ENCODE data around the gene PALM. TPM values are rescaled to one million over a fixed set of nuclear protein-coding genes. Genes with fewer than 3 reads are reported as not detected.
A peak's percentile ranks its signal among the peaks of the same experiment; 100 is the strongest.

Gene PALM
- total RNA-seq, 1 experiment from 2014 or later, result 49.6 TPM

DNA sequence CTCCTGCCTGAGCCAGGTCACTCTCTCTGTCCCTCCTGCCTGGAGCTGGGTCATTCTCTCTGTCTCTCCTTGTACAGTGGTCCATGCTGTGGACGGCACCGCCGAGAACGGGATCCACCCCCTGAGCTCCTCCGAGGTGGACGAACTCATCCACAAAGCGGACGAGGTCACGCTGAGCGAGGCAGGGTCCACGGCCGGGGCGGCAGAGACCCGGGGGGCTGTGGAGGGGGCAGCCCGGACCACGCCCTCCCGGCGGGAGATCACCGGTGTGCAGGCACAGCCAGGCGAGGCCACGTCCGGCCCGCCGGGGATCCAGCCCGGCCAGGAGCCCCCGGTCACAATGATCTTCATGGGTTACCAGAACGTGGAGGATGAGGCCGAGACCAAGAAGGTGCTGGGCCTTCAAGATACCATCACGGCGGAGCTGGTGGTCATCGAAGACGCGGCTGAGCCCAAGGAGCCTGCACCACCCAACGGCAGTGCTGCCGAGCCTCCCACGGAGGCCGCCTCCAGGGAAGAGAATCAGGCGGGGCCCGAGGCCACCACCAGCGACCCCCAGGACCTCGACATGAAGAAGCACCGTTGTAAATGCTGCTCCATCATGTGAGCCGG, 37.6 kb downstream of the PALM start:
- DNase-seq (ENCODE audit: low spot score), result no peak
- in situ Hi-C loops (cut with HindIII; ENCODE audit: low sequenced_read_pairs), result no loop called here

DNA sequence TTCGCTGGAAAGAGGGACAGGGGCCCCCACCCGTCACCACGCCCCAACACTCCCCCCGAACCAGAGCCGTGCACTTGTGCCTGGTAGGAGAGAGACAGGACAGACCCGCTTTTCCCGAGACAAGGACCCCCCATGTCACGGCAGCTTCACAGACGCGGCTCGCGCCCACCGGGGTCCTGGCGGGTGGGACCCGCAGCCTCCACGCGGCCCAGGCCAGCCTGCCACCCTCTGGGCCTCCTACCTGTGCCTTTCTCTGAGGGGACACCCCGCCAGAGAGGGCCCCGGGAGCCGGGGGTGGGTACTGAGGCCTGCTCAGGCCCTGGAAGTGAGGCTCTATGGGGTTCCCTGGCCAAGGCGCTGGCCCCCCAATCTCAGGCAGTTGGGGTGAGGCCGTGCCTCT, 38.2 kb downstream of the PALM start:
- no peak for DNase-seq (ENCODE audit: low spot score)
- in situ Hi-C loops (cut with HindIII; ENCODE audit: low sequenced_read_pairs), result no loop called here

DNA sequence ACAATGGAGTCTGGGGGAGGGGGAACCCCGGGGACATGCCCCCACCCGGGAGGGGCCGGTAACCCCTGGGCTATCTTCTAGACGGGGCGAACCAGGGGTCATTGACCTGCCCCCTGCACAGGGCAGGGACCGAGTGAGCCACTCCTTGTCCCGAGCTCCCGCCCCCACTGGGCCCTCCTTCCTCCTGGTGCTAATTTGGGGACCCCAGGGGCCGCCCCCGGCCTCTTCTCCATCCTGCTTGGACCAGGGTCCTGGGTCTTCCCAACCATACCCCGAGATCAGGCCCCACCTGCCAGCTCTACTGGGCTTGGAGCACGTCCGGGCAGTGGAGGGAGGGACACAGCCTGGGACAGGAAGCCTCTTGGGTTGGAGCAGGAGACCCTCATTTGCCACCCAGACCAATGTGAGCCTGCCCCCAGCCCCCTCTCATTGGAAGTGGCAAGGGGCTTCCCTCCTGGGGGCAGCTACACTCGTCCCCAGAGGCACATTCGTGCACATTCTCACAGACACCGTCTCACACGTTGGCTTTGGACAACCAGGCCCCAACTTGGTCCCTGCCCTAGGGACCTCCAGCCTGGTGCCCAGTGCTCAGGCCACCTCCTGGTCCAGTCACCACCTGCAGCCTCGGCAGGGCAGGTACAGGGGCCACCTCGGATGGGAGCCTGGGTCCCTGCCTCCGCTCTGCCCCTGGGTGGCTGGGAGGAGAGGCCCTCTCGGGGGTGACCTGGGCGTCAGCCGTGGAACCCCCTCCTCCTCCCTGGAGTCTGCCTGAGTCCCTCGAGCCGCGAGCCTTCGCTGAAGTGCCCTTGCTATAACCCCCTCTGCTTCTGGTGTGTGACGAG, 38.9 kb downstream of the PALM start:
- DNase-seq (ENCODE audit: low spot score), result no peak
- in situ Hi-C loops (cut with HindIII; ENCODE audit: low sequenced_read_pairs), result no loop called here

DNA sequence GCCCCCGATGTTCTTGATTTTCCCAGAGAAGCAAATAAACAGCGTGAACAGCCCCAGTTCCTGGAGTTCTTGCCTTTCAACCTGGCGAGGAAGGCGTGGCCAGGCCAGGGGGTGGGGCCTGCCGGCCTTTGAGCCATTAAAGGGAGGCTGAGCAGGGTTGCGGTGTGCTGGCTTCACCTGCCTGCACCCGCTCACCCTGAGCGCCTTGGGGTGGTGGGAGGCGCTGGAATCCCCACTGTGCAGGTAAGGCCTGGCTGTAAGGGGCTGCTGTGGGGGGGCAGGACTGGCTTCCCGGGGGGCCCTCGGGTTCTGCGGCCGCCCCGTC, 39.5 kb downstream of the PALM start:
- no peak for DNase-seq (ENCODE audit: low spot score)
- in situ Hi-C loops (cut with HindIII; ENCODE audit: low sequenced_read_pairs), result no loop called here

DNA sequence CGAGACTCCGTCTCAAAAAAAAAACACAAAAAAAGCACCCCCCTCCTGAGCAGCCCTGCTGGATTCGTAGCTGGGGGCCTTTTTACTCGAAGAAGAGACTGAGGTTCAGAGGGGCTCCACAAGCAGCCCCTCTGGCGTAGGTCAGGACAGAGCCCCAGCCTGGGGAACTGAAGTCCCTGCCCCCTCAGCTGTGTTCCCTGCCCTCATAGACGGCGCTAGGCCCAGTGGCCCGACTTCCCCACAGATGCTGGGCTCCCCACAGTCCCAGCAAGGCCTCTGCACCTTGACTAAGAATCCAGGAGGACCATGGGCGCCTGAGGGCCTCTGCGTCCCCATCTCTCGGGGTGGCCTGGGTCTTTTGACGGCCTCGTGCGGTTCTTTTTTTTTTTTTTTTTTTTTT, 41.1 kb downstream of the PALM start:
- in situ Hi-C loops (cut with HindIII; ENCODE audit: low sequenced_read_pairs), result no loop called here
- DNase-seq (ENCODE audit: low spot score), result no peak

DNA sequence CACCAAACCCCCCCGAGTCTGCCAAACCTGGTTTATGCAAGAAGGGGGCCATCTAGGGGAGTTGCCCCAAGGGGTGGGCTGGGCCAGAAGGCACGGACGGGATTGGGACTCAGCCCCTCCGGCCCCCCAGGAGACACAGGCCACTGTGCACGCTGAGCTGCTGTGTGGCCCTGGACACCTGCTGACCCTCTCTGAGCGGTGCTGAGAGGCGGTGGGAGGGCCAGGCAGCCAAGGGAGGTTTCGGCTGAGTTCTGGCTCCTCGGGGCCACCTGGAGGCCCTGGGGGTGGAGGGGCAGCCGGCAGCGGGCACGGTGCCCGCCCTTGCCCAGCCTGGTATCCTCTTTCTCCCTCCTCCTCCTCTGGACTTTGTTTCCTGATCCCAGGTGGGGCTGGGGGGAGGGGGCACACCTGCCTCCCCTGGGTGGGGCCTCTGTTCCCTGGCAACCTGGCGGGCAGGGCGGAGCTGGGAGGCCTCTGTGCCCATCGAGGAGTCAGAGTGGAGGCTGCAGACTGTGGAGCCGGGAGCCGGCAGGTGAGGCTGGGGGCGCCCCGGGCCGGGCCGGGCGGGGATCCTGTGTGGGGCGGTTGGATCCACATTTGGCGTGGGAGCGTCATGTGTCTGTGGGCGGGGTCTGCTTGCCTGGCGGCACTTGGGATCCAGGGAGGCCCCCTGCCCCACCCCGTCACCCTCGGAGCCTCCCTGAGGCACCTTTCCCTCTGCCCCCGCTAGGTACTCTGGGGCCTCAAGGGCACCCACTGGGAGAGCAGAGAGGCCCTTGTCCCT, 42.1 kb downstream of the PALM start, which contains the start of gene MISP:
Gene MISP (plus strand): TSS at position 473 of the 784 bp plus-strand sequence. CDS start 5,835 bp downstream, outside the sequence.
- in situ Hi-C loops (cut with HindIII; ENCODE audit: low sequenced_read_pairs), result no loop called here
- DNase-seq (ENCODE audit: low spot score), result no peak

DNA sequence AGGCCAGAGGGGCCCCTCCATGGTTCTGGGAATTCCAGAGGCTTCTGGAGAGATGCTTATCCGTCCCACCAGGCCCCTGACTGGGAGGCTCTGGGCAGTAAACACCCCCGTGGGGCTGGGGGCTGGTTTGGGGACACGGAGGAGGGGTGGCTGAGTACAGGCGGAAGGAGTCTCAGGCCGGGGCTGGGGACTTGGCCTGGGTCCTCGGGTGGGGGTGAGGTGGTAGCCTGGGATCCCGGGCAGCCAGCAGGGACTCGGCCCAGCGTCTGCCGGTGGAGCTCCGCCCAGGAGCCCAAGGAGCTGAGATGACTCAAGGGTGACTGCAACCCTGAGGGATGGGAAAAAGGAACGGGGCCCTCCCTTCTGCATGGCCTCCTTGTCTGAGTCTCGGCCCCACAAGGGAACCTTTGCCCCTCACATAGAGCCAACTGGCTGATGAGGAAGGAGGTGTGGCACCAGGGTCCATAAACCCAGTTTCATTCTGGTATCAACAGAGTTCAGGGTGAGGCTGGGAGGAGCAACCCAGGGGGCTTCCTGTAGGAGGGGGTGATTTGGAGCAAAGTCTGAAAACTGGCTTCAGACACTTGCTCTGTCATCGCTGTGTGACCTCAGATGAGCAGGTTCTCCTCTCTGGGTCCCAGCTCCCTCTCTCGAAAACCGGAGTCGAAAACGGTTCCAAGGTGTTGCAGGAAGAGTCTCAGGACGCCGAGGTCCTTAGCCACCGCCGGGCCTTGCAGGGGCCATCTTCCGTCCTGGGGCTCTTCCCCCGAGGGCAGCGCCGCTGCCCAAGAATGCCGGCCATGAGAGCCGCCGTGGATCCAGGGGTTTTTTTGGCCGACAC, 43.0 kb downstream of the PALM start:
- DNase-seq (ENCODE audit: low spot score), result no peak
- in situ Hi-C loops (cut with HindIII; ENCODE audit: low sequenced_read_pairs), result no loop called here

DNA sequence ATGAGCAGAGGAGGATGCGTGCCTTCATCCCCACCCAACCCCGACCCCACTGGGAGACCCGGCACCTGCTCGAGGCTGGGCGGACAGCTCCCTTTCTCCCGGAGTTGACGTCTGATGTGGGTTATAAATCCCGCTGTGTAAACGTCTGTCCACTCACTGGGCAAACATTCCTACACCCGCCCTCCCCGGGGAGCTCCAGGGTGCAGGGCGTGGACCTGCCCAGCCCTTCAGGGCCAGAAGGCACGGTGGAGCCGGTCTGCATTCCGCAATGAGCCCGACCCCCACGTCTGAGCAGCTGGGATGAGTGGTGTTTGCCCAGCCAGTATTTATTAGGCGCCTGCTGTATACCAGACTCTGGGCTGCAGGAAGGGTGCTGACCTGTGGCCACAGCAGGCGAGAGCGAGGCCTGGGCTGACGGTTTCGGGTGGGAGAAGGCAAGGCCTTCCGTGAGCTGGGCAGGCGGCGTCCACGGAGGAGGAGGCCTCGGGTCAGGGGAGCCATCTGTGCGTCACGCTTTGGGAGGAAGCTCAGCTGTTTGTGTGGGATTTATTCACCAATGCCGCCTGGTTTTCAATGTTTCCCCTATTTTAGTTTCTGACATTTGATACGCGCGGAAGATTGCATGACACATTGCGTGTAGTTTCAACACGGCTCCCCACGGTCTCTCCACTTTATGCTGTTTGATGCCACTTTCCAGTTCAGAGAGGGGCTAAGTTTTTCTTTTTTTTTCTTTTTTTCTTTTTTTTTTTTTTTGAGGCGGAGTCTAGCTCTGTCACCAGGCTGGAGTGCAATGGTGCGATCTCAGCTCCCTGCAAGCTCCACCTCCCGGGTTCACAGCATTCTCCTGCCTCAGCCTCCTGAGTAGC, 44.1 kb downstream of the PALM start:
- no peak for DNase-seq (ENCODE audit: low spot score)
- in situ Hi-C loops (cut with HindIII; ENCODE audit: low sequenced_read_pairs), result no loop called here

DNA sequence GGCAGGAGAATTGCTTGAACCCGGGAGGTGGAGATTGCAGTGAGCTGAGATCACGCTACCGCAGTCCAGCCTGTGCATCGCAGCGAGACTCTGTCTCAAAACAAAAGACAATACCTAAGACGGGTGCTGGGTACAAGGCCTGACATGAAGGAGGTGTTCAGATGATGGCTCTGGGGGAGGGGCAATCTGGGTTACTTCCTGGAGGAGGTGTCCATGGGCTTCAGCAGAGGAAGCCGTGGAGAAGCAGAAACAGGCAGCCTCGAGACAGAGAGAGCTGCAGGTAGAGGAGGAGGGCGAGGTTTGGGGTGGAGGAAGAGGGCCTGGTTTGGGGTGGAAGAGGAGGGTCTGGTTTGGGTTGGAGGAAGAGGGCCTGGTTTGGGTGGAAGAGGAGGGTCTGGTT, 45.8 kb downstream of the PALM start:
- in situ Hi-C loops (cut with HindIII; ENCODE audit: low sequenced_read_pairs), result no loop called here
- DNase-seq (ENCODE audit: low spot score), result no peak

DNA sequence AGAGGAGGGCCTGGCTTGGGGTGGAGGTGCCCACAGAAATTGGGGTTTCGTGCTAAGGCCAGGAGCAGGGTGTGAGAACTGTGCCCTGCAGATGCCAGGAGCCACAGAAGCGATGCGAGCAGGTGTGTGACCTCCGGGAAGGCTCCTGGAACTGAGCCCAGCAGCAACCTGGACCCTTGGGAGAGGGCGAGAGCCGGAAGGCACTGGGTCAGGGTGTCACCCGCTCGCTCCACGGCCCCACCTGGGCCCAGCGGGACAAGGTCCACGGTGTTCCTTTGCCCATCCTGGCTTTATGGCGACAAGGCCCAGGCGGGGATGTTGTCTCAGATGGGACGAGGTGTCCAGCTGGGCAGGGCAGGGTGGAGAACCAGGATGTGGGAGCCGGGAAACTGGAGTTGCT, 46.3 kb downstream of the PALM start:
- DNase-seq (ENCODE audit: low spot score), result no peak
- in situ Hi-C loops (cut with HindIII; ENCODE audit: low sequenced_read_pairs), result no loop called here

DNA sequence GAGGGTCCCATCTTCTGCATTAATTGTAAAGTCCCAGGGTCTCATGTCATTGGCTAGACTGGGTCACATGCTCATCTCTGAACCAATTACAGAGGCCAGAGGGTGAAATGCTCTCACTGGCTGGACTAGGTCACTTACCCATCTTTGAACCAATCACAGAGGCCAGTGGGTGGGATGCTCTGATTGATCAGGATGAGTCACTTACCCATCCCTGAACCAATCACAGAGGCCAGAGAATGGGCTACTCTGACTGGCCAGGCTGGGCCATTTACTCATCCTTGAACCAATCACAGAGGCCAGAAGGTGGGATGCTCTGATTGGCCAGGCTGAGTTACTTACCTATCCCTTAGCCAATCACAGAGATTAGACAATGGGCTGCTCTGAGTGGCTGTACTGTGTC, 47.5 kb downstream of the PALM start:
- DNase-seq (ENCODE audit: low spot score), result peak; percentile 8
- in situ Hi-C loops (cut with HindIII; ENCODE audit: low sequenced_read_pairs), result no loop called here

DNA sequence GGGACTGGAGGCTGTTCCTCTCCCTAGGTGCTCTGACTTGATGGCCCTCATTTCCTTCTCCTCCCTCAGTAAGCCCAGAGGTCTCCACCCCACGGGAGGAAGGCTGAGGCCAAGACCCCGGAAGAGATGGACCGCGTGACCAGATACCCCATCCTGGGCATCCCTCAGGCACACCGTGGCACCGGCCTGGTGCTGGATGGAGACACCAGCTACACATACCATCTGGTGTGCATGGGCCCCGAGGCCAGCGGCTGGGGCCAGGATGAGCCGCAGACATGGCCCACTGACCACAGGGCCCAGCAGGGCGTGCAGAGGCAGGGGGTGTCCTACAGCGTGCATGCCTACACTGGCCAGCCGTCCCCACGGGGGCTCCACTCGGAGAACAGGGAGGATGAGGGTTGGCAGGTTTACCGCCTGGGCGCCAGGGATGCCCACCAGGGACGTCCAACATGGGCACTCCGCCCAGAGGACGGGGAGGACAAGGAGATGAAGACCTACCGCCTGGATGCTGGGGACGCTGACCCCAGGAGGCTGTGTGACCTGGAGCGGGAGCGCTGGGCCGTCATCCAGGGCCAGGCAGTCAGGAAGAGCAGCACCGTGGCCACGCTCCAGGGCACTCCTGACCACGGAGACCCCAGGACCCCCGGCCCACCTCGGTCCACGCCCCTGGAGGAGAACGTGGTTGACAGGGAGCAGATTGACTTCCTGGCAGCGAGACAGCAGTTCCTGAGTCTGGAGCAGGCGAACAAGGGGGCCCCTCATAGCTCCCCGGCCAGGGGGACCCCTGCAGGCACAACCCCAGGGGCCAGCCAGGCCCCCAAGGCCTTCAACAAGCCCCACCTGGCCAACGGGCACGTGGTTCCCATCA, 48.3 kb downstream of the PALM start:
- in situ Hi-C loops (cut with HindIII; ENCODE audit: low sequenced_read_pairs), result no loop called here
- no peak for DNase-seq (ENCODE audit: low spot score)

DNA sequence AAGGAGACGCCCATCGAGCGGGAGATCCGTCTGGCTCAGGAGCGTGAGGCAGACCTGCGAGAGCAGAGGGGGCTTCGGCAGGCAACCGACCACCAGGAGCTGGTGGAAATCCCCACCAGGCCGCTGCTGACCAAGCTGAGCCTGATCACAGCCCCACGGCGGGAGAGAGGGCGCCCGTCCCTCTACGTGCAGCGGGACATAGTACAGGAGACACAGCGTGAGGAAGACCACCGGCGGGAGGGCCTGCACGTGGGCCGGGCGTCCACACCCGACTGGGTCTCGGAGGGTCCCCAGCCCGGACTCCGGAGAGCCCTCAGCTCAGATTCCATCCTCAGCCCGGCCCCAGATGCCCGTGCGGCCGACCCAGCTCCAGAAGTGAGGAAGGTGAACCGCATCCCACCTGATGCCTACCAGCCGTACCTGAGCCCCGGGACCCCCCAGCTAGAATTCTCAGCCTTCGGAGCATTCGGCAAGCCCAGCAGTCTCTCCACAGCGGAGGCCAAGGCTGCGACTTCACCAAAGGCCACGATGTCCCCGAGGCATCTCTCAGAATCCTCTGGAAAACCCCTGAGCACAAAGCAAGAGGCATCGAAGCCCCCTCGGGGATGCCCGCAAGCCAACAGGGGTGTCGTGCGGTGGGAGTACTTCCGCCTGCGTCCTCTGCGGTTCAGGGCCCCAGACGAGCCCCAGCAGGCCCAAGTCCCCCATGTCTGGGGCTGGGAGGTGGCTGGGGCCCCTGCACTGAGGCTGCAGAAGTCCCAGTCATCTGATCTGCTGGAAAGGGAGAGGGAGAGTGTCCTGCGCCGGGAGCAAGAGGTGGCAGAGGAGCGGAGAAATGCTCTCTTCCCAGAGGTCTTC, 49.3 kb downstream of the PALM start:
- no peak for DNase-seq (ENCODE audit: low spot score)
- in situ Hi-C loops (cut with HindIII; ENCODE audit: low sequenced_read_pairs), result no loop called here

DNA sequence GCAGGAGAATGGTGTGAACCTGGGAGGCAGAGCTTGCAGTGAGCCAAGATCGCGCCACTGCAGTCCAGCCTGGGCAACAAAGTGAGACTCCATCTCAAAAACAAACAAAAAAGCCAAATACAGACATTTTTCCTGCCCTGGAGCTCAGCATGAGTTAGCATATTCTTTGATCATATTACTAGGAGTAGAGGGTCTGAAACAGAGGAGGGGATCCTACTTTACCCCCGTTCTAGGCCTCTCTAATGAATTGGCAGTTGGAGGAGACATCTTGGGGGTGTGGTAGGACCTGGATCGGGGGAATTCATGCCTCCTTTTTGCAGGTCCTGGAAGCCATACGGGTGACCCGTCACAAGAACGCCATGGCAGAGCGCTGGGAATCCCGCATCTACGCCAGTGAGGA, 54.4 kb downstream of the PALM start:
- in situ Hi-C loops (cut with HindIII; ENCODE audit: low sequenced_read_pairs), result no loop called here

DNA sequence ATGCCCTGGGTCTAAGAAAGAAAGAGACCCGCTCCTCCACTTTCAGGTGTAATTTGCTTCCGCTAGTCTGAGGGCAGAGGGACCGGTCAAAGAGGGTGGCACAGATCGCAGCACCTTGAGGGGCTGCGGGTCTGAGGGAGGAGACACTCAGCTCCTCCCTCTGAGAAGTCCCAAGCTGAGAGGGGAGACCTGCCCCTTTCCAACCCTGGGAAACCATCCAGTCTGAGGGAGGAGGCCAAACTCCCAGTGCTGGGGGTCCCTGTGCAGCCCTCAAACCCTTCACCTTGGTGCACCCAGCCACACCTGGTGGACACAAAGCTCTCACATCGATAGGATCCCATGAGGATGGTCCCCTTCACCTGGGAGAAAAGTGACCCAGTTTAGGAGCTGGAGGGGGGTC, 55.1 kb downstream of the PALM start:
- no peak for DNase-seq (ENCODE audit: low spot score)
- in situ Hi-C loops (cut with HindIII; ENCODE audit: low sequenced_read_pairs), result no loop called here

More for the DNA sequence above, 54.4 kb downstream of the PALM start:
- DNase-seq (ENCODE audit: low spot score), result no peak

DNA sequence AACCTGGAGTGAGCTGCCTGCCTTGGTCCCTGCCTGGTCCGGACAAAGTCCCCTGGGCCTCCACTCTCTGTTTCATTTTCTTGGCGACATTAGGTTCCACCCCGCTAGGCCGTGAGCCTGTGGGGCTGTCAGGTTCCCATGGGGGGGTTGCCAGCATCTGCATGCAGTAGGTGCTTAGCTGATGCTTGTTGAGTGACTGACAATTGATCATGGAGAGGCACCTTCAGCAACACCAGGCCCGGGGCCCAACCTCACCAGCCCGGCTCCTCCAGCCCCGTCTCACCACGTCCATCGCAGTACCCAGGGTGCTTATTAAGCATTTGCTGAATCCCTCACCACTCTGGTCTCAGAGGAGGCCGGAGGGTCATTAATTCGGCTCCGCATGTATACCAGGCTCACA, 55.6 kb downstream of the PALM start:
- DNase-seq (ENCODE audit: low spot score), result no peak
- in situ Hi-C loops (cut with HindIII; ENCODE audit: low sequenced_read_pairs), result no loop called here

Data from G401 (cell line).